Stimulated activated naive CD8-positive, alpha-beta T cell treated with anti-CD3 and anti-CD28 coated beads, Interleukin-15, Interleukin-2, amounts not matched to agents 100 ng/mL and 50 ng/mL, for 24 hours (primary cell): ENCODE results near the gene DHX9.
A peak's percentile ranks its signal among the peaks of the same experiment; 100 is the strongest.

Experiments used
- H3K27ac Mint-ChIP-seq: one replicate; pipeline ENCODE4 v1.8.0; 2021; ENCODE audit warnings: mild to moderate bottlenecking, mixed read lengths
- H3K27me3 Mint-ChIP-seq: one replicate; pipeline ENCODE4 v1.8.0; 2021; ENCODE audit warnings: mixed read lengths
- H3K36me3 Mint-ChIP-seq: one replicate; pipeline ENCODE4 v1.8.0; 2021; ENCODE audit warnings: low read depth, mixed read lengths
- H3K4me1 Mint-ChIP-seq: one replicate; pipeline ENCODE4 v1.8.0; 2021; ENCODE audit warnings: low read depth, mixed read lengths
- H3K4me3 Mint-ChIP-seq: one replicate; pipeline ENCODE4 v1.8.0; 2021; ENCODE audit warnings: mild to moderate bottlenecking, mixed read lengths
- H3K9me3 Mint-ChIP-seq: one replicate; pipeline ENCODE4 v1.8.0; 2021; ENCODE audit warnings: mixed read lengths

The DHX9 gene

DNA sequence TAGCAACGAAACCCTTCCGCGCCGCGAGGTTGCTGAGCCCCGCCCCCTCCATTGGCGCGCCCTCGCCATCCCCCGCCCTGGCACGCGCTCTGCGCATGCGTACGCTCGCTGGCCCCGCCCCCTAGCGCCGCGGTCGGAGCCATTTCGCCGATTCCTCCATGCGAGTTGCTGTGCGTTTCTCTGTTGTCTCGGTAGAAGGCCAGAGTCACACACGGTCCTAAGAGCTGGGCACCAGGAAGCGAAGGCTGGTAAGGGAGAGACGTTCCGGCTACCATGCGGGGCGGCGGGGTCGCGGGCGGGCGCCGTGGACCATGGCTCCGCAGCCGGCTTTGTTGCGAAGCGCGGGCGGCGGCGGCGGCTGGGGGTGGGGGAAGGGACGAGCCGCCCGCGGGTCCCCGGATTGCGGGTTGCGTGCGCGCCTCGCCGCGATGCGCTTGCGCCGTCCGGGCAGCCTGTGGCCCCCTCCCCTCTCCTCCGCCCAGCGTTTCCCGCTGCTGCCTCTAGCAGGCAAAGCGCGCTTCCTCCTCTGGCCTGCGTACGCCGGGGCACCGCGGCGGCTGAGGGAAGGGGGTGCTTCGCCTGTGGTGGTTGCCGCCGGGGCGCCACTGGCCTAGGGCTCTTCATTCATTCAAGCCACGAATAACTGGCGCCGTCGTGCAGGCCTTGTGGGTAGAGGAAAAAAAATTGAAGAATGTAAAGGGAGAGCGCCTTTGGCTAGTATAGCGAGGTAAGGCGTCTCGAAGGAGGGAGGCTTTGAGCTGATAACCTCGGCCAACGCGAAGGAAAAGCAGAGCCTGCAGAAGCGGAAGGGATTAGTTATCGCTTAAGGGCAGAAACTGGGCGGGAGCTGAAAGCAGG is at the start of gene DHX9:
TSS of gene DHX9 (plus strand) at position 139 of the 858 bp plus-strand sequence. CDS start 3,220 bp downstream, outside the sequence.
- H3K4me1 Mint-ChIP-seq = peaks cover 49% of the 10 kb centered on the region
- no peaks in the 10 kb centered on the region for H3K27me3 Mint-ChIP-seq
- H3K4me3 Mint-ChIP-seq = peak within 1 kb of the TSS; percentile 100
- no peaks in the 10 kb centered on the region for H3K9me3 Mint-ChIP-seq
- peak within 1 kb of the TSS; percentile 100 for H3K27ac Mint-ChIP-seq
- peaks cover 47% of the 10 kb centered on the region for H3K36me3 Mint-ChIP-seq

DNA sequence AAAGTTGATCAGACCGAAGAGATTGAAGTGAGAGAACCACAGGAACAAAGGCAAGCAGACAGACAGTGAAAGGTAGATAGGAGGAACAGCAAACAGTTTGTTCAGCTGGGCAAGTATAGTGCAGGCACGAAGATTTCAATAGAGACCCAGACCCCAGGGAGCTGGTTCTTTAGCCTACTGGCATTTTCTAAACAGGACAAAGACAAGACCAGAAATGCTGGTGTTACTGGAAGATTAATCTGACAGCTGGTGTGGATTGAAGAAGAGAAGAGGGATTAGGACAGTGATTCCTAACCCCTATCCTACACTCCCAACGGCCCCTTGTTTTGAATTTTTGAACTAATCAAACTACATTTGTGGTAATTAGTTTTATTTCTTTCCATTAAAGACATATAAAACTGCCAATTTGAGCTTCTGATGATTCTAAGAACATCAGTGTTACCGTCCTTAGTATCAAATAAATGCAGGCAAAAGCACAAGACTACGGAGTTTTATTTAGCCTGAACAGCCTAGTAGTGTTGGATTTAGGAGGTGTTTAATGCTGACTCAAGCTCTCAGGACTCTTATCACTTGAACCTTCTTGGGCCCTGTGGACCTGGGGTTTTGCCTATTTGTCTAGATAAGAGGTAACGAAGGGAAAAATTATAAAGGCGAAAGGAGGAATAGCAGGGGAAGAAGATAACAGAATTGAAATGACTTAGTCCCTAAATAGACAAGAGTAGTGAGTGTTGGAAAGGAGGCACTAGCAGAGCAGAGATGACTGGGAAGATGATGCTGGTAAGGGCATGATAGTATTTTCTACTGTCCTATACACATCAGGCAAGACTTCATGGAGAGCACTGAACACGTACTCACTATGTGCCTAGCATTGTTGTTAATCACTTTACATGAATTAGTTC is 47.6 kb upstream of the DHX9 start:
- Mint-ChIP-seq H3K4me3 (no peak overlapping the region), H3K4me1 (peaks cover 31% of the 10 kb centered on the region), H3K27me3 (peaks cover 22% of the 10 kb centered on the region)

DNA sequence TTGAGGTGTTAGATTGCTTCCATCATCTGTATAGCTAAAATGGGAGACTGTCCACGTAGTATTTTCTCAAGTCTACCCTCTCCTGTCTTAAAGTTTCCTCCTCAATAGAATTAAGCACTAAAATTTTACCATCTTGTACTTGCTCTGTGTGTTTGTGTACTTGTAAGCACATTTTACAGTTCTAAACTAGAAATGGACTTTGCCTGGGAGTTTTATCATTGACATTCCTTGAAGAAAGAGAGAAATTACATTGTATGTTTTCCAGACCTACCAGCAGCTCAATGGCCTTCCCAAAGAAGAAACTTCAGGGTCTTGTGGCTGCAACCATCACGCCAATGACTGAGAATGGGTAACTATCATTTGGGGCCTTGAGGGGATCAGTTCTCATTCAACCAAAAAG is 45.1 kb upstream of the DHX9 start:
- Mint-ChIP-seq H3K9me3 (no peaks in the 10 kb centered on the region), H3K36me3 (peaks cover 5% of the 10 kb centered on the region), H3K4me3 (no peak overlapping the region), H3K27ac (no peak overlapping the region), H3K4me1 (peaks cover 24% of the 10 kb centered on the region), H3K27me3 (peaks cover 7% of the 10 kb centered on the region)

More for the DNA sequence above, 47.6 kb upstream of the DHX9 start:
- peaks cover 5% of the 10 kb centered on the region for H3K36me3 Mint-ChIP-seq
- no peaks in the 10 kb centered on the region for H3K9me3 Mint-ChIP-seq
- H3K27ac Mint-ChIP-seq = no peak overlapping the region

DNA sequence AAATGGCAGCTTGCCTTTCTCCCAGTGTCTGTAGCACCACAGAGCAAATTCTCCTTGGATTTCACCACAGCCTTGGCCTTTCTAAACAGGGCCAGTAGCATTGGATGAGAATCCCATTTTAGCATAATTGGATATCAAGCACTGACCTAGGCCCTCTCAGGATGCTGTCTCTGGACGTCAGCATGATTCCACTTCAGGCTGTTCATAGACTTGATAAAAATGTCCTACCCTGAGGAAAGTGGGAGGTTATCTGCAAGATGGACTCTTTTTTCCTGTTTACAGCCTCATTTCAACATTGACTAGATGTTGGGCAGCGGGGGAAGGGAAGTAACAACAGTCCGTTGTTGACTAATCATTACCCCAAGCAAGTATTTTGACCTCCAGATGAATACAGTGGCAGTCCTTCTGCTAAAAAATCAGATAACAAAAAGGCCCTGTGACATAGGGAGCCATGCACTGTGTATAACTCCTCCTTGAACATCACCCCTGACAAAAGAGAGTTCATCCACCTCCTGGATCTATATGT is 44.4 kb upstream of the DHX9 start:
- no peak overlapping the region for H3K4me3 Mint-ChIP-seq
- no peaks in the 10 kb centered on the region for H3K9me3 Mint-ChIP-seq
- H3K27me3 Mint-ChIP-seq = peaks cover 7% of the 10 kb centered on the region
- peaks cover 18% of the 10 kb centered on the region for H3K4me1 Mint-ChIP-seq
- H3K27ac Mint-ChIP-seq = no peak overlapping the region
- peaks cover 5% of the 10 kb centered on the region for H3K36me3 Mint-ChIP-seq

DNA sequence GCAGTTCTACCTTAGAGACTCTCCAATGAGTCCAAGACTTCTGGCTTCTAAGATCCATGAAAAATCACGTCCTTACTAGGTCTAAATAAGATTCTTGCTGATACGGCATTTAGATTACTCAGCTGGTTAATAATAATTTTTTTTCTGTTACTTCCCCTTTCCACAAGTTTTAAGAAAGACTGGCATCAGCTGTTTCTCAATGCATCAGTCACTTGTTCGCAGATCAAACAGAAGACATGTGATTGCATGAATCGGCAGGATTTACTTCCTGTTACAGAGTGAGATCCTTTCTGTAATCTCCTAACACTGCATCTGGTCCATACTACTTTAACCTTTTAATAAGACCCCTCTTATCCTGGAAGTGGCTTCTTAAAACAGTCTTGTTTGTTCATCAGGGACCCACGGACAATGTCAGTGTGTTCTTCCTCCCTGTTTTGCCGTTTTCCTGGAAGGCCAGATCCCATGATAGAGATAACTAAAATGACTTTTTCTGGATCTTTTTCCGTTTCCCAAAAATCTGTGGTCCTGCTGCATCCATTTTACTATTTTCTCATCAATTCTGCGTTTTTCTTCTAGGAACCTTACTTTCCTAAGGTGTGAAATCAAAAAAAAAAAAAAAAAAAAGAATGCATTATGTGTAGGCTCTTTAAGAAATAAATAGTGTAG is 43.5 kb upstream of the DHX9 start:
- Mint-ChIP-seq H3K27me3 (peaks cover 7% of the 10 kb centered on the region), H3K9me3 (no peaks in the 10 kb centered on the region), H3K27ac (no peak overlapping the region), H3K36me3 (peaks cover 5% of the 10 kb centered on the region), H3K4me1 (peaks cover 10% of the 10 kb centered on the region), H3K4me3 (no peak overlapping the region)

DNA sequence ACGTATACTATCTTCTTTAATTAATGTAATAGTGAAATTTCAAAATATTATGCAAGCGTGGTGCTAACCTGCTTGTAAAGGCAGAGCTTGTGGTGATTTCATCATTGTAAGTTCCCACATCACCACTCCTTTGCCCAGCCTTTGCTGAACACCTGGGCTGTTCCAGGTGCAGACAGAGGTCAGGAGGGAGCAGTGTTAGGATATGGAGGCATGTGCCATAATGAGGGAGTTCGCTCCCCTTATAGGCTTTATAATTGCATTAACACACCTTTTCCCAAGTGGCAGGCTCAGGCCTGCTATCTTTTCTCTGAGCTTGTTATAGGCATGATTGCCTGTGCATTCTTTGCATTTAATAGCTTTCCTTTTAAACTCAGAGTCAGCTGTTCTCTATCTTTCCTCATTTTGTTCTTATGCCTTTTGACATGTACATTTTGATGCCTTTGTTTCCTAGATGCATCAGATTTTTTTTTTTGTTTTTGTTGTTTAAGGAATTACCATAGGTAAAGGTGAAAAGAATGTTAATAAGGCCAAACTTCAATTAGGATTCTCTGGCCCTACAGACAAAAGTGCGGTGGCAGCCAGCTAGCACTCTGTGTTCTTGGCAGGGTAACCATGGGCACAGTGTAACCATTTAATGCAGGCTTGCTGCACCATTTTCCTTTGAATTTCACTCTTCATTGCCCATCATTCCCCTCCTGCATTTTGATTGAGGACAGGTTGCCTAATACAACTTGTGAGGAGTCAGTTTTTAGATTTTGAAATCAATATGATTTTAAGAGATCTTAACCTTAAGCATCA is 36.9 kb upstream of the DHX9 start:
- H3K4me3 Mint-ChIP-seq = no peak overlapping the region
- H3K36me3 Mint-ChIP-seq = peaks cover 18% of the 10 kb centered on the region
- H3K4me1 Mint-ChIP-seq = no peaks in the 10 kb centered on the region
- H3K9me3 Mint-ChIP-seq = no peaks in the 10 kb centered on the region
- H3K27ac Mint-ChIP-seq = no peak overlapping the region
- H3K27me3 Mint-ChIP-seq = no peaks in the 10 kb centered on the region

DNA sequence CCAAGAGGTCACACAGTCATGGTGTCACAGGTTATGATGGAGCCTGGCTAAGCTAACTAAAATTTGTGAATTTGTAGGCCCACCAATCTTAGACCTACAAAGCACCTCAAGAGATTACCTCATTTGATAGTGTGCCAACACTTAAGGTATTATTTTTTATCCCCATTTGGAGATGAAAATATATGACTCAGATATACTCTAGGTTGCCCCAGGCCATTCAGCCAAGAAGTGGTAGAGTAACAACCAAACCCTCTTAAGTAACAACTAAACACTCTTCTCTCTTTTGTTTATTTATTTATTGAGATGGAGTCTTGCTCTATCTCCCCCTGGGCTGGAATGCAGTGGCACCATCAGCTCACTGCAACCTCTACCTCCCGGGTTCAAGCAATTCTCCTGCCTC is 35.3 kb upstream of the DHX9 start:
- Mint-ChIP-seq H3K27me3 (no peaks in the 10 kb centered on the region), H3K36me3 (peaks cover 24% of the 10 kb centered on the region), H3K4me1 (no peaks in the 10 kb centered on the region), H3K4me3 (no peak overlapping the region), H3K9me3 (no peaks in the 10 kb centered on the region), H3K27ac (no peak overlapping the region)

DNA sequence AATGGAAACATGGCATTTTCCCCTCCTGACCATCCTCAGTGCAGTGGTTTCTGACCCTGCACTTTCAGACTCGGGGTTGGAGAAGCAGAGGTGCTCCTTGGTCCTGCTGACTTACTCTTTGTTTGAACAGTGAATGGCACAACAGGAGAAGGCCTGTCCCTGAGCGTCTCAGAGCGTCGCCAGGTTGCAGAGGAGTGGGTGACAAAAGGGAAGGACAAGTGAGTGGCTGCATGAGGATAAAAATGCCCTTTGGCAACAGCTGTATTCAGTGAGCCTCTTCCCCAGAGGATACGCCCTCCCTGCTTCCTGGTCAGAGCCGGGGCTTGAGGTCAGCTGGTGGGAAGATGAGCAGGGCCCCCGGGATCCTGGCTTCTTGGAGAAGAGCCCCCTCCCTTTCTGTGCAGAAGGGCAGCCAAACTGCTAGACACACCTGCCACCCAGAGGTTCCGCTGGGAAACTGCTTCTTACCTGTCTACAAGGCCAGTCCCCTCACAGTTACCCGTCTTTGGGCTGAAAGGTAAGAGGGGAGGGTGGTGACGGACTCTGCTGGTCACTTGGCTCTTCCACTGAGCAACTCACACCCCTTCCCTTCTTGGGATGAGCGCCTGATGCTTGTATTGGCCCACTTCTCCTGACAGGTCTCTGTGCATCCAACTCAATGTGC is 33.0 kb upstream of the DHX9 start:
- Mint-ChIP-seq H3K36me3 (peaks cover 24% of the 10 kb centered on the region), H3K27me3 (no peaks in the 10 kb centered on the region), H3K4me3 (no peak overlapping the region), H3K4me1 (no peaks in the 10 kb centered on the region), H3K27ac (no peak overlapping the region), H3K9me3 (no peaks in the 10 kb centered on the region)

DNA sequence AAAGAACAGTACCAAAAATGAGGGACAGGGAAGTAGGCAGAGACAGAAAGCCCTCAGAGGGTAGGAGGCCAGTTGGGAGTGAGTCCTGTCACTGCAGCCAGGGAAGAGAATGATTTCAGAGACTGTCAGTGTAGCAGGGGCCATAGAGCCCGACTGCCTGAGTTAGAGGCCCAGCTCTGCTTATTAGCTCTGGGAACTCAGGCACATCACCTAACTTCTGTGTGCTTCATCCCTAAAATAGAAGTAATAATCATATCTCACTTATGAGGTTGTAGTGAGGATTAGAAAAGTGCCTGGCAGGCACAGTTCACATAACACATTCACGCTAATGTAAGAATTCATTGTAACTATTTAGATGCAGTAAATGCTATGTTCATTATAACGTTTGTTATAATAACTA is 31.2 kb upstream of the DHX9 start:
- H3K4me3 Mint-ChIP-seq = no peak overlapping the region
- no peak overlapping the region for H3K27ac Mint-ChIP-seq
- H3K36me3 Mint-ChIP-seq = peaks cover 24% of the 10 kb centered on the region
- no peaks in the 10 kb centered on the region for H3K4me1 Mint-ChIP-seq
- no peaks in the 10 kb centered on the region for H3K27me3 Mint-ChIP-seq
- no peaks in the 10 kb centered on the region for H3K9me3 Mint-ChIP-seq

DNA sequence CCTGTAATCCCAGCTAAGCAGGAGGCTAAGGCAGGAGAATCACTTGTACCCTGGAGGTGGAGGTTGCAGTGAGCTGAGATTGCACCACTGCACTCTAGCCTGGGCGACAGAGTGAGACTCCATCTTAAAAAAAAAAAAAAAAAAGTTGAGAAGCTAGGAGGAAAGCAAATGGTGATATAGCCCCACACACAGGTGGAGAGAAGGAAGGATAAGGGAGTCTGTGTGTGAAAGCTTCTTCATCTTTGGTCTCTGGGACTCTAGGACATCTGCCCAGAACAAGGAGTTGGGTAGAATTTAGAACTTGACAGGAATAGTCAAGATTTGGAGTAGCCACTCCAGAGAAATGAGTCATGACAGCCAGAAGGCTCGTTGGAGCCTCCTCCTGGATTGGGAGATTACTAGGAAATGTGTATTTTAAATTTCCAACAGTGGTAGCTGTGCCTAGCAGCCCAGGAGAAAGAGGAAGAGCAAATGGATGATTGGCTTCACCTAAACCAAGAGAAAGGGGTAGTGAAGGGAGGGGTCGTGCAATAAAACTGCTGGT is 29.7 kb upstream of the DHX9 start:
- no peaks in the 10 kb centered on the region for H3K9me3 Mint-ChIP-seq
- no peak overlapping the region for H3K4me3 Mint-ChIP-seq
- H3K4me1 Mint-ChIP-seq = no peaks in the 10 kb centered on the region
- no peak overlapping the region for H3K27ac Mint-ChIP-seq
- H3K36me3 Mint-ChIP-seq = peaks cover 26% of the 10 kb centered on the region
- H3K27me3 Mint-ChIP-seq = no peaks in the 10 kb centered on the region

DNA sequence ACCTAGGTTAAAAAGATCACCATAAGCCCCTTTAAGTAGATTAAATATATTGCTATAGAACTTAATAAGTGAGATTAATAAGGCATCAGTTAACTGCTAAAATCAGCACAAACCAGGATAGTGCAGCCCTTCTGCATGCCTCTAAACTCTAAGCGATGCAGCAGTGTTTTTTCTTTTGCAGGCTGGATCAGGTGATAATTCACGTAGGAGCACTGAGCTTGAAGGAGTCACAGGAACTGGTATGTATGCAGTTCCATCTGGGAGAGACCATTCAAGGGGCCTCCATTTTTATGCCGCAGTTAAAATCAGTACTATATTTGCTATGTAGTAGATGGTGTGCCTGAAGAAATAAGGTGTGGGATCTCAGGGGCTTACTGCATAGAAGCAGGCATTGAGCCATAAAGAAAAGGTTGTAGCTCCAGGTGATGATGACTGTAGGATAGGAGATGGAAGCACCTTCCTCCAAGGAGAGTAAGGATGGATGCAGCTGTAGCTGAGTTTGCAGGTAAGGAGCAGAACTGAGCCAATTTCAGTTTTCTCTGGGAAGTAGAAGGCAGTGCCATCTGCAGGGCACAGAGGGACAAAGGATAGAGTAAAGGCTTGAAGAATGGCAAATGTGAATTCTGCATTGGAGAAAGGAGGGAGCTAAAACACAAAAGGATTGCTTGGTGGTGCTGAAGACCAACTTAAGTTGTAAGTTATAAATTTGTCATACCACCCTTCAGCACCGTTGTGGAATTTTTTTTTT is 27.0 kb upstream of the DHX9 start:
- Mint-ChIP-seq H3K27ac (no peak overlapping the region), H3K9me3 (no peaks in the 10 kb centered on the region), H3K4me3 (no peak overlapping the region), H3K27me3 (no peaks in the 10 kb centered on the region), H3K4me1 (no peaks in the 10 kb centered on the region), H3K36me3 (peaks cover 23% of the 10 kb centered on the region)

DNA sequence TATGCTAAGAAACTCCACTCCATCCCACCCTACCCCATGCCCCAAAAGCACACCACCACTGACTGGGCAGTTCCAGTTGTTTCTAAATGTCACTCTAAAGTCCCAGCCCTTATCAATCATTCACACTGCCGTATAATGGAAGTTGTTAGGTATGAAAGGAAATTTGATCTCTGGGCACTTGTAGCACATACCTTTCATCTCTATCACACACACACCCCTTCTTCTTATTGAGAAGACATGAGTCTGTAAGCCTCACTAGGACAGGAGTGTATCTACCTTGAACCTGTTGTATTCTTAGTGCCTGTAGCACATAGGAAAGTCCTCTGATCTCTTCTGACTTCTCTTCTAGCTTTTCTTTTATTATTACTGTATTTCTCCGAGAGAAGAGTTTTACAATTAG is 22.3 kb upstream of the DHX9 start:
- no peak overlapping the region for H3K4me3 Mint-ChIP-seq
- peaks cover 8% of the 10 kb centered on the region for H3K4me1 Mint-ChIP-seq
- H3K36me3 Mint-ChIP-seq = peaks cover 43% of the 10 kb centered on the region
- no peak overlapping the region for H3K27ac Mint-ChIP-seq
- no peaks in the 10 kb centered on the region for H3K27me3 Mint-ChIP-seq
- no peaks in the 10 kb centered on the region for H3K9me3 Mint-ChIP-seq

DNA sequence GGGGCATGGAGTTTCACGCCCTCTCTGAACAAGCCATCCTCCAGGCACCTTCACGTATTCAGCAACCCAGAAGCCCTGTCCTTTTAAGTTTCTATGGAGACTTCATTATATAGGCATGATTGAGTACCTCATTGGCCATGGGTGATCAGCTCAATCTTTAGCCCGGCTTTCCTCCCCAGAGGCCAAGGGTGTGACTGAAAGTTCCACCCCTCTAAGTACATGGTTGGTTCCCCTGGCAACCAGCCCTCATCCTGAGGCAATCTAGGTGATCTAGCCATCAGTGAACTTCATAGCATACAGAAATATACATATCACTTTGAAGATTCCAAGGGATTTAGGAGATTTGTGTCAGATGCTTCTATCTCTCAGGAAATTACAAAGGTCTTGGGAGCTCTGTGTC is 21.3 kb upstream of the DHX9 start:
- peaks cover 43% of the 10 kb centered on the region for H3K36me3 Mint-ChIP-seq
- H3K27ac Mint-ChIP-seq = no peak overlapping the region
- no peaks in the 10 kb centered on the region for H3K27me3 Mint-ChIP-seq
- H3K9me3 Mint-ChIP-seq = no peaks in the 10 kb centered on the region
- H3K4me1 Mint-ChIP-seq = peaks cover 8% of the 10 kb centered on the region
- no peak overlapping the region for H3K4me3 Mint-ChIP-seq
